GM12878 (cell line): ENCODE data around the gene CSAD. TPM values are rescaled to one million over a fixed set of nuclear protein-coding genes. Genes with fewer than 3 reads are reported as not detected.

Experiments used
- ATAC-seq: fragments of 200-7000 bp; cut with Tn5 transposase; 3 replicates; pipeline ENCODE4 v1.9.1; 2020; ENCODE audit warnings: mild to moderate bottlenecking, moderate library complexity
- BruUV-seq: library from RNA; stranded (reverse); fragments of 400-500 nt; replicated peaks from 2 replicates; lab custom pipeline; 2021; lab: Mats Ljungman, UMichigan
- CTCF ChIA-PET: fragments of 300-600 bp; sonication (Branson Sonifier 250); formaldehyde crosslinking; extraction: SDS; loops from one replicate; lab custom pipeline; 2021; ENCODE audit warnings: inconsistent platforms; lab: Yijun Ruan, JAX
- POLR2A ChIA-PET: fragments of 350-600 bp; formaldehyde crosslinking; extraction: SDS; loops from one replicate; lab custom pipeline; 2021; ENCODE audit warnings: inconsistent platforms; lab: Charles Lee
- RAD21 ChIA-PET: fragments of 300-600 bp; sonication (Branson Sonifier 250); formaldehyde crosslinking; loops from one replicate; lab custom pipeline; 2023; ENCODE audit warnings: antibody characterized with exemption; ENCODE audit not compliant: unreplicated experiment; lab: Charles Lee
- SMC1A ChIA-PET: fragments of 300-600 bp; sonication (Branson Sonifier 250); formaldehyde crosslinking; loops from one replicate; lab custom pipeline; 2023; ENCODE audit not compliant: unreplicated experiment, uncharacterized antibody; lab: Charles Lee
- DNase-seq: peaks from one replicate; pipeline ENCODE4 v3.0.0-alpha.2; 2011; ENCODE audit warnings: low read depth, low spot score
- FAIRE-seq: peaks from 3 replicates; lab custom pipeline; 2011; peaks lifted over from hg19 to GRCh38; lab: Jason Lieb, UNC
- H2AFZ ChIP-seq: 2 replicates; pipeline ENCODE4 v1.6.0; 2011; ENCODE audit warnings: low read depth, low read length, control low read depth; ENCODE audit not compliant: control insufficient read depth
- H3K27ac ChIP-seq: 2 replicates; pipeline ENCODE4 v1.5.1; 2011; ENCODE audit warnings: control low read depth; ENCODE audit not compliant: control insufficient read depth, insufficient read depth
- H3K27me3 ChIP-seq, 2 experiments: replicated peaks in 1 of 2; 2 replicates each; pipeline versions ENCODE4 v1.6.0 to v1.6.1; 2011; ENCODE audit warnings: low read length in 1 of 2; ENCODE audit not compliant: control insufficient read depth in 2 of 2, insufficient read depth in 2 of 2
- H3K36me3 ChIP-seq, 2 experiments: 2 replicates each; pipeline ENCODE4 v1.5.1; 2011; ENCODE audit warnings: low read length in 1 of 2; ENCODE audit not compliant: control insufficient read depth in 2 of 2, insufficient read depth in 2 of 2
- H3K4me1 ChIP-seq: 2 replicates; pipeline ENCODE4 v1.6.1; 2011; ENCODE audit warnings: mild to moderate bottlenecking, low read length, moderate library complexity, mixed read lengths; ENCODE audit not compliant: control insufficient read depth, insufficient read depth
- H3K4me2 ChIP-seq: 2 replicates; pipeline ENCODE4 v1.6.0; 2011; ENCODE audit warnings: control low read depth; ENCODE audit not compliant: control insufficient read depth, insufficient read depth
- H3K4me3 ChIP-seq: fragments of 200-600 bp; sonication (generic); 2 replicates; pipeline ENCODE4 v1.5.1; 2016
- H3K79me2 ChIP-seq: 2 replicates; pipeline ENCODE4 v1.6.0; 2011; ENCODE audit warnings: low read length; ENCODE audit not compliant: control insufficient read depth, insufficient read depth
- H3K9ac ChIP-seq: 2 replicates; pipeline ENCODE4 v1.8.0; 2011; ENCODE audit warnings: low read length, control low read depth, mixed read lengths; ENCODE audit not compliant: control insufficient read depth, insufficient read depth
- H3K9me3 ChIP-seq: replicated peaks from 3 replicates; pipeline ENCODE4 v1.5.1; 2011; ENCODE audit warnings: mild to moderate bottlenecking, low read length; ENCODE audit not compliant: control insufficient read depth, insufficient read depth
- H4K20me1 ChIP-seq: 2 replicates; pipeline ENCODE4 v1.6.0; 2011; ENCODE audit not compliant: control insufficient read depth, insufficient read depth
- BMI1 ChIP-seq: fragments of 450-650 bp; IDR thresholded peaks from 2 replicates; pipeline ENCODE4 v1.6.1; 2016; ENCODE audit warnings: mild to moderate bottlenecking, moderate library complexity, borderline replicate concordance
- CHD1 ChIP-seq: IDR thresholded peaks from 2 replicates; pipeline ENCODE4 v1.6.1; 2012; ENCODE audit warnings: low read depth, low read length, improper control_type of control experiment
- CTCF ChIP-seq, 3 experiments: IDR thresholded peaks in 2 of 3; conservative IDR thresholded peaks in 1 of 3; 2 replicates each; pipeline ENCODE4 v1.5.1; 2011; ENCODE audit warnings: low read depth in 3 of 3, low read length in 3 of 3, mild to moderate bottlenecking in 3 of 3, control low read depth in 2 of 3, moderate library complexity in 2 of 3, inconsistent platforms in 1 of 3, mixed read lengths in 1 of 3; ENCODE audit not compliant: control insufficient read depth in 2 of 3, insufficient read depth in 1 of 3; ENCODE audit errors: extremely low read depth in 1 of 3
- HDGF ChIP-seq: fragments of 450-650 bp; IDR thresholded peaks from 2 replicates; pipeline ENCODE4 v1.6.1; 2016; ENCODE audit warnings: antibody characterized with exemption
- KLF5 ChIP-seq: fragments of 450-650 bp; IDR thresholded peaks from 2 replicates; pipeline ENCODE4 v1.6.1; 2014; ENCODE audit warnings: mild to moderate bottlenecking; ENCODE audit not compliant: partially characterized antibody
- MYB ChIP-seq: fragments of 150-350 bp; IDR thresholded peaks from 2 replicates; pipeline ENCODE4 v1.6.1; 2014; ENCODE audit warnings: mild to moderate bottlenecking, low read depth, low read length, borderline replicate concordance
- PML ChIP-seq: IDR thresholded peaks from 2 replicates; pipeline ENCODE4 v1.6.1; 2012; ENCODE audit warnings: low read length, inconsistent platforms
- POU2F2 ChIP-seq: IDR thresholded peaks from 3 replicates; pipeline ENCODE4 v1.6.1; 2011; ENCODE audit warnings: low read depth, mild to moderate bottlenecking, low read length, borderline replicate concordance
- RBBP5 ChIP-seq: fragments of 200-600 bp; sonication (generic); conservative IDR thresholded peaks from 2 replicates; pipeline ENCODE4 v1.6.1; 2016
- SREBF1 ChIP-seq: IDR thresholded peaks from 2 replicates; pipeline ENCODE4 v1.6.1; 2012; ENCODE audit warnings: mild to moderate bottlenecking, low read length
- SREBF2 ChIP-seq: IDR thresholded peaks from 2 replicates; pipeline ENCODE4 v1.6.1; 2012; ENCODE audit warnings: mild to moderate bottlenecking, low read length
- STAT1 ChIP-seq: fragments of 450-650 bp; conservative IDR thresholded peaks from 2 replicates; pipeline ENCODE4 v1.6.1; 2014; ENCODE audit warnings: antibody characterized with exemption, mild to moderate bottlenecking
- WGBS: methylation state at CpG from one replicate; pipeline ENCODE4 v1.1.6; 2016; ENCODE audit warnings: low lambda C conversion rate; ENCODE audit not compliant: insufficient replicate concordance, insufficient coverage; ENCODE audit errors: missing lambda C conversion rate; 5-methylcytosine and 5-hydroxymethylcytosine counted together
- in situ Hi-C: fragments of 300-500 bp; cut with MboI; formaldehyde crosslinking; loops from 9 replicates; pipeline ENCODE4 v1.14.3; 2018; ENCODE audit warnings: mixed read lengths
- intact Hi-C: fragments of 100-400 bp; cut with micrococcal nuclease; formaldehyde crosslinking; loops from one replicate; pipeline ENCODE4 v1.14.2; 2022; ENCODE audit not compliant: unreplicated experiment
- polyA plus RNA-seq, 11 experiments: library from polyadenylated mRNA; depleted of rRNA in 4 of 11; unstranded in 6 of 11; stranded (reverse) in 5 of 11; fragments of >200 nt; fragmentation: Nextera tagmentation in 4 of 11; fragmentation: Illumina TruSeq in 1 of 11; extraction: Ambion mirVana in 4 of 11; extraction: Trizol in 1 of 11; gene quantifications; 1 replicate in 1 of 11; 2 replicates in 10 of 11; pipeline versions ENCODE4 v1.2.1 to v1.2.3, GENCODE V29; 2011 to 2016; ENCODE audit warnings: inconsistent platforms in 2 of 11, missing spikeins in 2 of 11, low read depth in 1 of 11
- total RNA-seq, 4 experiments: library from RNA; depleted of rRNA in 3 of 4; stranded (reverse); fragments of >200 nt in 3 of 4; fragmentation: Illumina TruSeq in 1 of 4; extraction: Trizol in 1 of 4; gene quantifications; 2 replicates each; pipeline versions ENCODE4 v1.2.1 to v1.2.3, GENCODE V29; 2013 to 2021

Gene CSAD
- total and polyA plus RNA-seq, 10 of the 15 experiments (the other 5 are each of a cell fraction or from before 2014, with no cell fraction given): 1.1 to 20.4 (median 6.2) TPM

DNA sequence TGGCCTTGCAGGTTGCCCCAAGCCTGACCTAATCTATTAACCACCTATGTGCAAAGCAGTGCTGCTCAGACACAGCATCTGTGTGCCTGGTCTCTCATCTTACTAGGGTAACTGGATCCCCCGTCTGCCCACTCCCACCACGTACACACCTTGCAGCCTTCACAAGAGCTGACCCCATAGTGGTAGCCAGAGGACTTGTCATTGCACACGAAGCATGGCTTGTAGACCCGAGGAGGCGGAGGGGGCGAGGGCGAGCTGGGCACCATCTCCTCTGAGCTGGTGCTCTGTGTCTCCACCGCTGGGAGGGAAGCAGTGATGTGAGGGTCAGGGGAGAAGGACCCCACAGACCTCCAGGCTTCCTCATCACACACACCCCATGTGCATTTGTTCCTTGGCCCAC is 34.8 kb upstream of the CSAD start:
- peaks cover 13% of the 10 kb centered on the region for H3K4me1 ChIP-seq
- WGBS: 89% methylated on average over 8 of the region's 8 CpGs
- CTCF ChIA-PET: interaction anchor here (0.8 to 15.7 kb wide), 16 partner anchors 9 to 149 kb away, joined by 3 to 315 read pairs (median 10); partner anchors contain the start of genes AAAS, ESPL1, MYG1 and PFDN5
- TF ChIP-seq POU2F2: no peak
- TF ChIP-seq, all 136 proteins: peak for 0
- RAD21 ChIA-PET: interaction anchor here (1.1 to 11.1 kb wide), 9 partner anchors 23 to 150 kb away, joined by 4 to 146 read pairs (median 10); partner anchors contain the start of gene ESPL1
- Histone ChIP-seq H3K79me2 (peaks cover 4% of the 10 kb centered on the region; the same call in 1 of the 2 replicates), H3K27me3 (no peaks in the 10 kb centered on the region), H3K4me3 (no peak overlapping the region), H3K4me2 (no peak overlapping the region), H2AFZ (no peak overlapping the region), H4K20me1 (no peaks in the 10 kb centered on the region), H3K27ac (no peak overlapping the region), H3K9ac (no peak overlapping the region), H3K9me3 (no peaks in the 10 kb centered on the region), H3K36me3 (peaks cover 6 to 23% of the 10 kb centered on the region in 2 experiments)
- ATAC-seq (no peak), FAIRE-seq (no peak), DNase-seq (no peak)
- SMC1A ChIA-PET: interaction anchor here (1.0 to 16.4 kb wide), 15 partner anchors 8 to 150 kb away, joined by 3 to 155 read pairs (median 4); partner anchors contain the start of genes AAAS, ESPL1 and ITGB7
- intact Hi-C loops: no loop called here
- POLR2A ChIA-PET: interaction anchor here (0.7 to 1.5 kb wide), 3 partner anchors 8 to 42 kb away, joined by 3 to 5 read pairs (median 3); no protein-coding TSS in a partner anchor
- in situ Hi-C loops: no loop called here
- no TSS peak for BruUV-seq

GRCh38 chr12:53214687-53215455 is 34.1 kb upstream of the CSAD start:
- ChIA-PET CTCF (interaction anchor here (0.6 to 15.7 kb wide), 22 partner anchors 9 to 164 kb away, joined by 3 to 315 read pairs (median 12); partner anchors contain the start of genes AAAS, CSAD, ESPL1 and MYG1), SMC1A (interaction anchor here (1.0 to 16.4 kb wide), 22 partner anchors 13 to 130 kb away, joined by 3 to 155 read pairs (median 6); partner anchors contain the start of genes ESPL1 and PFDN5), RAD21 (interaction anchor here (0.7 to 11.1 kb wide), 14 partner anchors 26 to 293 kb away, joined by 3 to 146 read pairs (median 11); partner anchors contain the start of genes AAAS, ESPL1, NPFF and PFDN5), POLR2A (interaction anchor here (0.7 to 1.2 kb wide), 2 partner anchors 36 to 55 kb away, joined by 3 to 4 read pairs; no protein-coding TSS in a partner anchor)
- H3K4me2 ChIP-seq: no peak overlapping the region
- no peak overlapping the region for H3K9ac ChIP-seq
- peaks cover 6 to 26% of the 10 kb centered on the region in 2 experiments for H3K36me3 ChIP-seq
- no peak overlapping the region for H2AFZ ChIP-seq
- DNase-seq (no peak), ATAC-seq (no peak), FAIRE-seq (no peak)
- H3K27me3 ChIP-seq: no peaks in the 10 kb centered on the region
- H3K79me2 ChIP-seq: peaks cover 4% of the 10 kb centered on the region; the same call in 1 of the 2 replicates
- intact Hi-C loops: loop anchor here (5.0 kb wide), 1 partner anchor 292 kb away; the partner anchor contains the start of gene NPFF
- H3K4me3 ChIP-seq: no peak overlapping the region
- peaks cover 19% of the 10 kb centered on the region for H3K4me1 ChIP-seq
- in situ Hi-C loops: loop anchor here (5.0 kb wide), 1 partner anchor 72 kb away; no protein-coding TSS in a partner anchor
- H4K20me1 ChIP-seq: no peaks in the 10 kb centered on the region
- 75% methylated on average over 12 of the region's 12 CpGs for WGBS
- no TSS peak for BruUV-seq
- no peaks in the 10 kb centered on the region for H3K9me3 ChIP-seq
- H3K27ac ChIP-seq: no peak overlapping the region
- TF ChIP-seq SREBF2 (no peak), RBBP5 (no peak), SREBF1 (no peak), KLF5 (no peak), STAT1 (no peak), HDGF (no peak), BMI1 (no peak), PML (no peak), CTCF (IDR thresholded peaks at IDR 0.05 in 2 of 3, conservative IDR thresholded peaks at IDR 0.05 in 1 of 3; ENCODE audit: control insufficient read depth in 2 of 3, extremely low read depth in 1 of 3, insufficient read depth in 1 of 3, low read depth in 3 of 3, low read length in 3 of 3) (no peak), MYB (no peak), CHD1 (no peak)
